Tibial nerve (tissue), 4 donors: Measurements from ENCODE around the gene BAG1. TPM values are rescaled to one million over a fixed set of nuclear protein-coding genes. Genes with fewer than 3 reads are reported as not detected.
A peak's percentile ranks its signal among the peaks of the same experiment; 100 is the strongest.

Source experiments
- DNase-seq, 2 donors: peaks; one replicate each; pipeline ENCODE4 v3.0.0-alpha.2; 2019; ENCODE audit warnings: low spot score in 2 of 2
- H3K27ac ChIP-seq, 4 donors: fragments of 200-600 bp; sonication (generic) in 3 of 4; one replicate each; pipeline ENCODE4 v1.5.1; 2017 to 2019; ENCODE audit warnings: mild to moderate bottlenecking in 1 of 4
- H3K27me3 ChIP-seq, 2 donors: fragments of 200-600 bp; sonication (generic) in 1 of 2; one replicate each; pipeline versions ENCODE4 v1.5.1 to v1.6.0; 2017 to 2019
- H3K36me3 ChIP-seq, 3 donors: fragments of 200-600 bp; sonication (generic); one replicate each; pipeline ENCODE4 v1.5.1; 2018 to 2019
- H3K4me1 ChIP-seq, 4 donors: fragments of 200-600 bp; sonication (generic) in 3 of 4; one replicate each; pipeline ENCODE4 v1.5.1; 2017 to 2019
- H3K4me3 ChIP-seq, 4 donors: fragments of 200-600 bp; sonication (generic) in 3 of 4; one replicate each; pipeline ENCODE4 v1.5.1; 2017 to 2019; ENCODE audit warnings: mild to moderate bottlenecking in 1 of 4, moderate library complexity in 1 of 4
- H3K9me3 ChIP-seq, 4 donors: fragments of 200-600 bp; sonication (generic) in 3 of 4; one replicate each; pipeline ENCODE4 v1.5.1; 2017 to 2019
- CTCF ChIP-seq, 5 experiments: fragments of 200-600 bp in 3 of 5; fragments of 450-650 bp in 2 of 5; sonication (generic) in 3 of 5; IDR thresholded peaks; one replicate each; pipeline ENCODE4 v1.5.1; 2016 to 2019; ENCODE audit warnings: antibody characterized with exemption in 5 of 5, mild to moderate bottlenecking in 3 of 5, moderate library complexity in 2 of 5
- EP300 ChIP-seq, 2 donors: sonication (generic); formaldehyde crosslinking; IDR thresholded peaks; one replicate each; pipeline ENCODE4 v1.6.1; 2017; ENCODE audit warnings: antibody characterized with exemption in 2 of 2, mild to moderate bottlenecking in 1 of 2
- POLR2A ChIP-seq, 2 donors: fragments of 450-650 bp; IDR thresholded peaks; one replicate each; pipeline ENCODE4 v1.6.1; 2017; ENCODE audit warnings: antibody characterized with exemption in 2 of 2, mild to moderate bottlenecking in 2 of 2, moderate library complexity in 2 of 2
- WGBS, 2 donors: methylation state at CpG; one replicate each; pipeline ENCODE4 v1.1.5; 2018; 5-methylcytosine and 5-hydroxymethylcytosine counted together
- total RNA-seq, 4 donors: library from RNA; depleted of rRNA; stranded (reverse); fragments of >200 nt; gene quantifications; one replicate each; pipeline ENCODE4 v1.1.0, GENCODE V29; 2016

The BAG1 gene
- total RNA-seq, 4 donors from 2014 or later, result 108 to 134 (median 123) TPM

GRCh38 chr9:33267151-33267767, 2.8 kb upstream of the BAG1 start:
- Histone ChIP-seq H3K27ac (no peak overlapping the region), H3K36me3 (peaks cover 3 to 64% (median 20%) of the 10 kb centered on the region in 3 donors), H3K27me3 (no peaks in the 10 kb centered on the region), H3K4me1 (peaks cover 0 to 40% (median 19%) of the 10 kb centered on the region in 4 donors), H3K4me3 (no peak overlapping the region), H3K9me3 (no peaks in the 10 kb centered on the region)
- no peak for DNase-seq
- TF ChIP-seq EP300 (IDR thresholded peaks at IDR 0.05) (no peak), POLR2A (IDR thresholded peaks at IDR 0.05) (no peak), CTCF (IDR thresholded peaks at IDR 0.05) (no peak)

GRCh38 chr9:33265211-33265865, 830 bp upstream of the BAG1 start:
- H3K27me3 ChIP-seq, result no peaks in the 10 kb centered on the region
- TF ChIP-seq POLR2A (IDR thresholded peaks at IDR 0.05) (no peak), CTCF (IDR thresholded peaks at IDR 0.05) (no peak), EP300 (IDR thresholded peaks at IDR 0.05) (no peak)
- no peaks in the 10 kb centered on the region for H3K9me3 ChIP-seq
- peak overlapping the region; percentile 49 to 99 (median 90) for H3K4me3 ChIP-seq
- peak overlapping the region; percentile 55 to 98 (median 89) for H3K27ac ChIP-seq
- WGBS, 2 donors, result 22 to 23% methylated on average over 13 of the region's 13 CpGs
- no peak for DNase-seq
- H3K4me1 ChIP-seq, result peaks cover 0 to 40% (median 19%) of the 10 kb centered on the region in 4 donors
- H3K36me3 ChIP-seq, result peaks cover 0 to 64% (median under 1%) of the 10 kb centered on the region in 3 donors

GRCh38 chr9:33264003-33264472, 470 bp downstream of the BAG1 start:
- peak in 1 of 2 donors; percentile 12 for TF ChIP-seq EP300 (IDR thresholded peaks at IDR 0.05)
- TF ChIP-seq POLR2A (IDR thresholded peaks at IDR 0.05), result no peak
- peak in 1 of 2 donors; percentile 36 for DNase-seq
- peaks cover 0 to 64% (median 5%) of the 10 kb centered on the region in 3 donors for H3K36me3 ChIP-seq

DNA sequence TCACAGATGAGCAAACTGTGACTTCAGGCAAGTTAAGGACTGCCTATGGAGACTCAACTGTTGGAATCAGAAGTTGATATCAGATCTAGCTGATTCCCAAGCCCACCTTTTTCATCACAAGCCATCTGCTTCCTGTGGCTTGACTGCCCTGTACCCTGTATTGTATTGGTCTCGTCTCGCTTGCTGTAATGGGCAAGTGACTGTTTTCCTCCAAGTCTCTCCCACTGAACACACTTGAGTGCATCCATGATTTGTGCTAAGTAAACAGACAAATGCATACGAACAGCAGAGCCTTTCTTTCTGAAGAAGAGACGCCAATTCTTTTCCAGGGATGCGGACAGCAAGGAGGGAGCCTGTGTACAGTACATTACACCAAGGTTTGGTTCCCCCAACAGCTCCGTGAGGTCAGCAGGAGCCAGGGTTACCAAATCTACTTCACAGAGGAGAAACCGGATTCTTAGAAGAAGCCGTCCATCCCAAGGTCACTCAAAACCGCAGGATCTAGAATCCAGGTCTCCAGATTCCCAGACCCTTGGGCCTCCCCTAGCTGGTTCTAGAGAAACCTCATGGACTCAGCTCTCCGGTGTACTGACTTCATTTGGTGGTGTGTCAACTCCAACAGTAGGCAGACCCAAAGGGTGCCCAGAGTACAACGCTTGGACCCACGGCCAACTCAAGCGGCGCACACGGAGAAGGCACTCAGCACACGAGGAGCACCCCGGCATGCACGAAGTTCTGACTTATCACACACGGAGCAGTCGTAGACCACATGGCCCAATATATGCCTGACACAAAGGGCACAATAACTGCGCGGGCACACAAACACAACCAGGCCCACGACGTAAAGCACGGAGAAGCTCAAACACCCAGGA, 1.1 kb downstream of the BAG1 start:
- peak overlapping the region; percentile 82 to 98 (median 96) for H3K27ac ChIP-seq
- no peaks in the 10 kb centered on the region for H3K9me3 ChIP-seq
- TF ChIP-seq CTCF (IDR thresholded peaks at IDR 0.05) (no peak), EP300 (IDR thresholded peaks at IDR 0.05) (no peak), POLR2A (IDR thresholded peaks at IDR 0.05) (no peak)
- peaks cover 0 to 40% (median 19%) of the 10 kb centered on the region in 4 donors for H3K4me1 ChIP-seq
- DNase-seq, result no peak
- H3K4me3 ChIP-seq, result peak overlapping the region; percentile 81 to 99 (median 97)
- H3K36me3 ChIP-seq, result peaks cover 0 to 65% (median 6%) of the 10 kb centered on the region in 3 donors
- WGBS, 2 donors, result 5 to 8% methylated on average over 20 to 25 of the region's 25 CpGs
- H3K27me3 ChIP-seq, result no peaks in the 10 kb centered on the region

More at GRCh38 chr9:33264003-33264472, 470 bp downstream of the BAG1 start:
- 0 to 1% methylated on average over 31 to 37 of the region's 37 CpGs for WGBS, 2 donors
- Histone ChIP-seq H3K9me3 (no peaks in the 10 kb centered on the region), H3K4me1 (peaks cover 0 to 40% (median 19%) of the 10 kb centered on the region in 4 donors), H3K27ac (peak overlapping the region; percentile 82 to 98 (median 96)), H3K4me3 (peak overlapping the region; percentile 81 to 99 (median 97)), H3K27me3 (no peaks in the 10 kb centered on the region)

GRCh38 chr9:33260372-33260771, 4.1 kb downstream of the BAG1 start:
- TF ChIP-seq POLR2A (IDR thresholded peaks at IDR 0.05), result no peak
- Histone ChIP-seq H3K4me3 (no peak overlapping the region), H3K36me3 (peaks cover 4 to 73% (median 25%) of the 10 kb centered on the region in 3 donors), H3K27ac (no peak overlapping the region), H3K27me3 (no peaks in the 10 kb centered on the region), H3K4me1 (peaks cover 0 to 16% (median 9%) of the 10 kb centered on the region in 4 donors), H3K9me3 (no peaks in the 10 kb centered on the region)
- DNase-seq, result no peak
- 76 to 91% methylated on average over 1 of the region's 1 CpG for WGBS, 2 donors
